ENCODE measurements around the gene CELF1. TPM values are rescaled to one million over a fixed set of nuclear protein-coding genes. Genes with fewer than 3 reads are reported as not detected.

The CELF1 gene
- total and polyA plus RNA-seq, 7 experiments from 2014 or later, result 41.1 to 148 (median 117) TPM

DNA sequence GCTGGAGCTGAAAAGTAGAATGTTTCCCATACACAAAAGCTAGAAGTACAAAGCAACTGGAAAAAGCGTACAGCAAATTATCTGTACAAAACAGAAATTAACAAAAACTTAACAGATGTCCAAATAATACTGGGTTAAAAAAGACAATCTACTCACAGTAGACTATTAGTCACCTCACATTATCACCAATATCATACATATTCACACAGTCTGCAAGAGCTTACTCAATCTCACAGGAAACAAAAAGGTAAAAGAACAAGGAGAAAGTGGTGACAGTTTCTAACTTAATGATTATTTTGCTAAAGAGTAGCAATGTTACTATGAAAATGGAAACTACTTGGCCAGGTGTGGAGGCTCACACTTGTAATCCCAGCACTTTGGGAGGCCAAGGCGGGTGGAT is 11.9 kb downstream of the CELF1 start:
- H3K4me1 ChIP-seq (ENCODE audit: control insufficient read depth in 2 of 2, insufficient read depth in 2 of 2, low read length in 2 of 2), result peaks cover 23 to 36% of the 10 kb centered on the region in 2 donors
- Mint-ChIP-seq H3K4me3 (peak overlapping the region in 8 of 10 donors; percentile 36 to 77 (median 60)), H3K27me3 (no peaks in the 10 kb centered on the region), H3K36me3 (peaks cover 4 to 12% (median 8%) of the 10 kb centered on the region in 5 donors), H3K9me3 (peaks cover 0 to 3% (median 0%) of the 10 kb centered on the region in 11 donors), H3K4me1 (peaks cover 36 to 92% (median 67%) of the 10 kb centered on the region in 7 donors), H3K27ac (peak overlapping the region; percentile 14 to 86 (median 72))
- H3K9me3 ChIP-seq (ENCODE audit: control insufficient read depth in 2 of 3, low read length in 3 of 3), result no peaks in the 10 kb centered on the region
- DNase-seq, result no peak
- no peaks in the 10 kb centered on the region for H3K27me3 ChIP-seq (ENCODE audit: control insufficient read depth in 2 of 2, insufficient read depth in 2 of 2, low read length in 2 of 2)
- CTCF ChIA-PET, result interaction anchor here (1.1 kb wide), 1 partner anchor 15 kb away, joined by 3 read pairs; no protein-coding TSS in a partner anchor
- no peak overlapping the region for H3K27ac ChIP-seq (ENCODE audit: low read depth, low read length)
- no peak for ATAC-seq
- H3K4me3 ChIP-seq (ENCODE audit: low read length), result no peak overlapping the region
- POLR2A ChIA-PET, result interaction anchor here (1.4 kb wide), 1 partner anchor 38 kb away, joined by 3 read pairs; the partner anchor contains the start of genes KBTBD4 and NDUFS3
- intact Hi-C loops (cut with micrococcal nuclease), result no loop called here
- peaks cover 0 to 3% (median 0%) of the 10 kb centered on the region in 3 experiments for H3K36me3 ChIP-seq (ENCODE audit: control insufficient read depth in 2 of 3, insufficient read depth in 3 of 3, low read length in 3 of 3)

DNA sequence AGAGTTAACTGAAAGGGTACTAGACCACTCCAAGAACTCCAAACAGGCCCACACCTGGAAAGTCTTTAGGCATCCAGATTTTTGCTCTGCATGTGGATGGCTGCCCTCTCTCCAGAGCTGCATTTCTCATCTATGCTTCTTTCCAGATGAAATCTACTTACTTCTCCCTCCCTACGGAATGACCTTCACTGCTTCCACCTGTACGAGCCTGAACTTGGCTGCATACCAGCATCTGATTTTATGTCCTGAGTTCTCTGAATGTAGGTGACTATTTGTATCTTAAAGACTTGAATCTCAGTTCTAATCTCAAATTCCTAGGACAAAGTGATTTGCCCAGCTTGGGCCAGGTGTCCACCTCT is 13.3 kb downstream of the CELF1 start:
- Histone ChIP-seq H3K36me3 (ENCODE audit: control insufficient read depth in 2 of 3, insufficient read depth in 3 of 3, low read length in 3 of 3) (peaks cover 0 to 6% (median 0%) of the 10 kb centered on the region in 3 experiments), H3K4me3 (ENCODE audit: low read length) (no peak overlapping the region), H3K9me3 (ENCODE audit: control insufficient read depth in 2 of 3, low read length in 3 of 3) (no peaks in the 10 kb centered on the region), H3K27ac (ENCODE audit: low read depth, low read length) (no peak overlapping the region), H3K27me3 (ENCODE audit: control insufficient read depth in 2 of 2, insufficient read depth in 2 of 2, low read length in 2 of 2) (no peaks in the 10 kb centered on the region), H3K4me1 (ENCODE audit: control insufficient read depth in 2 of 2, insufficient read depth in 2 of 2, low read length in 2 of 2) (peaks cover 23 to 36% of the 10 kb centered on the region in 2 donors)
- DNase-seq (no peak), ATAC-seq (no peak)
- POLR2A ChIA-PET, result interaction anchor here (0.6 to 1.4 kb wide), 3 partner anchors 12 to 39 kb away, joined by 3 read pairs; partner anchors contain the start of genes KBTBD4 and NDUFS3
- H3K4me1 Mint-ChIP-seq, result peaks cover 39 to 90% (median 75%) of the 10 kb centered on the region in 7 donors
- no peaks in the 10 kb centered on the region for H3K27me3 Mint-ChIP-seq
- CTCF ChIA-PET, result interaction anchor here (0.7 kb wide), 1 partner anchor 39 kb away, joined by 3 read pairs; no protein-coding TSS in a partner anchor
- H3K27ac Mint-ChIP-seq, result peak overlapping the region in 7 of 9 donors; percentile 7 to 82 (median 69)
- peak overlapping the region in 8 of 10 donors; percentile 7 to 77 (median 59) for H3K4me3 Mint-ChIP-seq
- H3K36me3 Mint-ChIP-seq, result peaks cover 4 to 14% (median 8%) of the 10 kb centered on the region in 5 donors
- H3K9me3 Mint-ChIP-seq, result peaks cover 0 to 3% (median 0%) of the 10 kb centered on the region in 11 donors
- intact Hi-C loops (cut with micrococcal nuclease), result loop anchor here in 1 of 2 donors (10.0 kb wide), 1 partner anchor 55 kb away; the partner anchor contains the start of gene C1QTNF4

DNA sequence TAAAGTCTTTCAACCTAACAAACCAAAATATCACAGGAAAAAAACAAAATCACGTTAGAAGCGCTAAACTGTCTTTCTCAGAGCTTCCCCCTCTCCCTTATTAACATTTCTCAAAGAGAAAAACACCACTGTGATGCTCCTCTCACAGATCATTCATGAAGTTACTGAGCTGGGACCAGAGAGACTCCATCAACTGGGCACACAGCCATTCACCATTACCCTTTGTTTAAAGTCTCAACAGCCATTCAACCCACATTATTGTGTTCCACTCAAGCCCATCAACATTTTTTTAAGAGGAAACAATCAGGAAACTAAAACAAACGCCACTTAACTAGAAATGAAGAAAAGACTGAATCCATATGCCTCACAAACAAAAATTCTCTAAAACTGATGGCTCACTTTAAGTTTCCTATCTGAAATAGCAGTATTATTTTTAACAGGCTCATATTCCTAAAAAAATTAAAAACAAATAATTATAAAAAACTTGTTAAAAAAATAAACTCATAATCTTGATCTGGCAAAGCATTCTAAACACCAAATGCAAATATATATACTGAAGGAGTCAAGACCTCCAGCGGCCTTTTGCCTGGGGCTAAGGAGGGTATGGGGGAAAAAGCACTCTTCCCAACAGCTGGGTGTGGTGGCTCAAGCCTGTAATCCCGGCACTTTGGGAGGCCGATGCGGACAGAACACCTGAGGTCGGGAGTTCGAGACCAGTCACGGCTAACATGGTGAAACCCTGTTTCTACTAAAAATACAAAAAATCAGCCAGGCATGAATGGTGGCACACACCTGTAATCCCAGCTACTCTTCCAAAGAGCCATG is 14.0 kb downstream of the CELF1 start:
- POLR2A ChIA-PET, result interaction anchor here (0.6 to 1.0 kb wide), 2 partner anchors 12 to 39 kb away, joined by 3 to 4 read pairs; partner anchors contain the start of gene KBTBD4
- H3K27ac Mint-ChIP-seq, result peak overlapping the region in 8 of 9 donors; percentile 40 to 78 (median 54)
- H3K9me3 ChIP-seq (ENCODE audit: control insufficient read depth in 2 of 3, low read length in 3 of 3), result no peaks in the 10 kb centered on the region
- H3K9me3 Mint-ChIP-seq, result peaks cover 0 to 3% (median 0%) of the 10 kb centered on the region in 11 donors
- no peak overlapping the region for H3K27ac ChIP-seq (ENCODE audit: low read depth, low read length)
- peaks cover 33 to 88% (median 70%) of the 10 kb centered on the region in 7 donors for H3K4me1 Mint-ChIP-seq
- CTCF ChIA-PET, result interaction anchor here (0.7 kb wide), 1 partner anchor 38 kb away, joined by 3 read pairs; no protein-coding TSS in a partner anchor
- peaks cover 4 to 14% (median 5%) of the 10 kb centered on the region in 5 donors for H3K36me3 Mint-ChIP-seq
- H3K36me3 ChIP-seq (ENCODE audit: control insufficient read depth in 2 of 3, insufficient read depth in 3 of 3, low read length in 3 of 3), result peaks cover 0 to 6% (median 0%) of the 10 kb centered on the region in 3 experiments
- intact Hi-C loops (cut with micrococcal nuclease), result loop anchor here in 1 of 2 donors (10.0 kb wide), 1 partner anchor 56 kb away; the partner anchor contains the start of gene C1QTNF4
- no peak overlapping the region for H3K4me3 ChIP-seq (ENCODE audit: low read length)
- H3K4me1 ChIP-seq (ENCODE audit: control insufficient read depth in 2 of 2, insufficient read depth in 2 of 2, low read length in 2 of 2), result peaks cover 19 to 32% of the 10 kb centered on the region in 2 donors
- no peaks in the 10 kb centered on the region for H3K27me3 ChIP-seq (ENCODE audit: control insufficient read depth in 2 of 2, insufficient read depth in 2 of 2, low read length in 2 of 2)
- peak overlapping the region in 7 of 10 donors; percentile 6 to 77 (median 40) for H3K4me3 Mint-ChIP-seq
- ATAC-seq (no peak), DNase-seq (no peak)
- no peaks in the 10 kb centered on the region for H3K27me3 Mint-ChIP-seq

GRCh38 chr11:47536915-47537314 is 16.0 kb downstream of the CELF1 start:
- ChIA-PET POLR2A (interaction anchor here (0.6 to 1.5 kb wide), 3 partner anchors 7 to 341 kb away, joined by 3 read pairs; no protein-coding TSS in a partner anchor), CTCF (interaction anchor here (0.7 to 1.0 kb wide), 2 partner anchors 19 to 28 kb away, joined by 3 read pairs; no protein-coding TSS in a partner anchor)
- H3K4me1 ChIP-seq (ENCODE audit: control insufficient read depth in 2 of 2, insufficient read depth in 2 of 2, low read length in 2 of 2), result peaks cover 8 to 37% of the 10 kb centered on the region in 2 donors
- no peak overlapping the region for H3K27ac ChIP-seq (ENCODE audit: low read depth, low read length)
- Mint-ChIP-seq H3K27ac (no peak overlapping the region), H3K9me3 (peaks cover 0 to 3% (median 0%) of the 10 kb centered on the region in 11 donors), H3K4me1 (peaks cover 24 to 84% (median 66%) of the 10 kb centered on the region in 7 donors), H3K27me3 (no peaks in the 10 kb centered on the region), H3K4me3 (no peak overlapping the region), H3K36me3 (peaks cover 4 to 14% (median 4%) of the 10 kb centered on the region in 5 donors)
- ATAC-seq (no peak), DNase-seq (no peak)
- H3K4me3 ChIP-seq (ENCODE audit: low read length), result no peak overlapping the region
- H3K36me3 ChIP-seq (ENCODE audit: control insufficient read depth in 2 of 3, insufficient read depth in 3 of 3, low read length in 3 of 3), result peaks cover 0 to 6% (median 0%) of the 10 kb centered on the region in 3 experiments
- H3K9me3 ChIP-seq (ENCODE audit: control insufficient read depth in 2 of 3, low read length in 3 of 3), result no peaks in the 10 kb centered on the region
- H3K27me3 ChIP-seq (ENCODE audit: control insufficient read depth in 2 of 2, insufficient read depth in 2 of 2, low read length in 2 of 2), result no peaks in the 10 kb centered on the region
- intact Hi-C loops (cut with micrococcal nuclease), result loop anchor here in 1 of 2 donors (10.0 kb wide), 1 partner anchor 58 kb away; the partner anchor contains the start of gene C1QTNF4

- no peaks in the 10 kb centered on the region for H3K9me3 ChIP-seq (ENCODE audit: control insufficient read depth in 2 of 3, low read length in 3 of 3)
- no peak for ATAC-seq
- H3K9me3 Mint-ChIP-seq, result peaks cover 0 to 3% (median 0%) of the 10 kb centered on the region in 11 donors
- H3K36me3 Mint-ChIP-seq, result peaks cover 4 to 17% (median 7%) of the 10 kb centered on the region in 5 donors
- intact Hi-C loops (cut with micrococcal nuclease), result loop anchor here in 1 of 2 donors (10.0 kb wide), 1 partner anchor 60 kb away; the partner anchor contains the start of gene C1QTNF4
- H3K4me3 ChIP-seq (ENCODE audit: low read length), result no peak overlapping the region
- peaks cover 3 to 28% of the 10 kb centered on the region in 2 donors for H3K4me1 ChIP-seq (ENCODE audit: control insufficient read depth in 2 of 2, insufficient read depth in 2 of 2, low read length in 2 of 2)
- no peaks in the 10 kb centered on the region for H3K27me3 ChIP-seq (ENCODE audit: control insufficient read depth in 2 of 2, insufficient read depth in 2 of 2, low read length in 2 of 2)
- H3K27ac ChIP-seq (ENCODE audit: low read depth, low read length), result no peak overlapping the region
- H3K4me1 Mint-ChIP-seq, result peaks cover 21 to 82% (median 60%) of the 10 kb centered on the region in 7 donors
- no peaks in the 10 kb centered on the region for H3K27me3 Mint-ChIP-seq
- H3K4me3 Mint-ChIP-seq, result peak overlapping the region in 2 of 10 donors; percentile 33 to 44
- POLR2A ChIA-PET, result interaction anchor here (0.6 kb wide), 2 partner anchors 12 to 529 kb away, joined by 3 to 4 read pairs; no protein-coding TSS in a partner anchor
- no peak for DNase-seq
- H3K27ac Mint-ChIP-seq, result peak overlapping the region in 3 of 9 donors; percentile 24 to 67 (median 63)
- peaks cover 0 to 6% (median 0%) of the 10 kb centered on the region in 3 experiments for H3K36me3 ChIP-seq (ENCODE audit: control insufficient read depth in 2 of 3, insufficient read depth in 3 of 3, low read length in 3 of 3)
- CTCF ChIA-PET, result no interaction called here
Observed at GRCh38 chr11:47534704-47535251, 18.2 kb downstream of the CELF1 start.
